ENCODE results near the gene MYL3. TPM values are rescaled to one million over a fixed set of nuclear protein-coding genes. Genes with fewer than 3 reads are reported as not detected.

The MYL3 gene
- polyA plus RNA-seq, 1 of the 3 experiments (the other 2 are of a cell fraction) = not detected

- TF ChIP-seq POLR2AphosphoS5 (IDR thresholded peaks at IDR 0.05; ENCODE audit: low read depth, low read length) (no peak), TCF12 (IDR thresholded peaks at IDR 0.05) (no peak), RCOR1 (IDR thresholded peaks at IDR 0.05; ENCODE audit: low read length) (no peak), FOSL2 (IDR thresholded peaks at IDR 0.05; ENCODE audit: borderline replicate concordance, low read depth) (no peak), PBX3 (IDR thresholded peaks at IDR 0.05) (no peak), REST (IDR thresholded peaks at IDR 0.05; ENCODE audit: low read depth, low read length) (no peak), TEAD4 (IDR thresholded peaks at IDR 0.05; ENCODE audit: borderline replicate concordance, insufficient read depth) (no peak), EZH2phosphoT487 (IDR thresholded peaks at IDR 0.05; ENCODE audit: borderline replicate concordance, low read depth) (no peak), FOXM1 (IDR thresholded peaks at IDR 0.05; ENCODE audit: low read depth) (no peak)
Measured at GRCh38 chr3:46873521-46873920, 10.3 kb upstream of the MYL3 start (continued).

GRCh38 chr3:46871222-46871621, 8.0 kb upstream of the MYL3 start:
- no peak overlapping the region for H2AFZ ChIP-seq (ENCODE audit: low read depth)
- H3K27ac ChIP-seq (ENCODE audit: low read depth in 2 of 2, low read length in 1 of 2) = no peak overlapping the region
- no peak for DNase-seq
- no peaks in the 10 kb centered on the region for H3K36me3 ChIP-seq (replicated peaks in 1 of 2; ENCODE audit: control insufficient read depth in 1 of 2, insufficient read depth in 2 of 2, low read length in 1 of 2)
- ChIA-PET POLR2A (interaction anchor here (1.2 kb wide), 1 partner anchor 26 kb away, joined by 5 read pairs; no protein-coding TSS in a partner anchor), CTCF (interaction anchor here (1.1 to 16.8 kb wide), 4 partner anchors 21 to 38 kb away, joined by 3 to 480 read pairs (median 10); partner anchors contain the start of gene PTH1R)
- H3K9me3 ChIP-seq = no peaks in the 10 kb centered on the region
- WGBS (ENCODE audit: low lambda C conversion rate) = 65% methylated on average over 10 of the region's 10 CpGs
- H4K20me1 ChIP-seq (ENCODE audit: insufficient read depth) = no peaks in the 10 kb centered on the region
- H3K27me3 ChIP-seq (ENCODE audit: insufficient read depth) = no peaks in the 10 kb centered on the region
- TF ChIP-seq SMC3 (IDR thresholded peaks at IDR 0.05; ENCODE audit: low read depth, low read length) (no peak), ZBTB33 (IDR thresholded peaks at IDR 0.05; ENCODE audit: borderline replicate concordance, low read depth) (no peak), REST (IDR thresholded peaks at IDR 0.05; ENCODE audit: low read depth, low read length) (no peak), POLR2AphosphoS5 (IDR thresholded peaks at IDR 0.05; ENCODE audit: low read depth, low read length) (no peak), EZH2phosphoT487 (IDR thresholded peaks at IDR 0.05; ENCODE audit: borderline replicate concordance, low read depth) (no peak), USF2 (IDR thresholded peaks at IDR 0.05; ENCODE audit: borderline replicate concordance, low read depth, low read length) (no peak), MEF2A (IDR thresholded peaks at IDR 0.05; ENCODE audit: borderline replicate concordance, low read depth) (no peak)
- H3F3A ChIP-seq (replicated peaks; ENCODE audit: insufficient read depth) = no peaks in the 10 kb centered on the region
- no peaks in the 10 kb centered on the region for H3K9me2 ChIP-seq
- H3K4me2 ChIP-seq = no peak overlapping the region
- no peak overlapping the region for H3K9ac ChIP-seq
- no peak overlapping the region for H3K4me3 ChIP-seq (ENCODE audit: low read depth in 2 of 2, low read length in 1 of 2)
- H3K79me2 ChIP-seq (ENCODE audit: insufficient read depth) = no peaks in the 10 kb centered on the region
- H3K4me1 ChIP-seq (ENCODE audit: control insufficient read depth in 1 of 2, insufficient read depth in 2 of 2, low read depth in 1 of 2, low read length in 1 of 2) = peaks cover 0 to 16% of the 10 kb centered on the region in 2 experiments; a peak in 1 of 4 replicates

Data from SK-N-SH (cell line).